ENCODE results near the gene SAMD14. TPM values are rescaled to one million over a fixed set of nuclear protein-coding genes. Genes with fewer than 3 reads are reported as not detected.

The SAMD14 gene
- total and polyA plus RNA-seq, 3 donors from 2014 or later, result 3.2 to 5.2 (median 3.3) TPM

- Histone ChIP-seq H3K27ac (no peak overlapping the region), H3K4me3 (no peak overlapping the region), H3K4me1 (no peaks in the 10 kb centered on the region), H3K36me3 (ENCODE audit: low read depth, missing control alignments) (no peaks in the 10 kb centered on the region), H3K9me3 (no peaks in the 10 kb centered on the region), H3K27me3 (no peaks in the 10 kb centered on the region)
- no peak for TF ChIP-seq CTCF (IDR thresholded peaks at IDR 0.05)
- no peak for TF ChIP-seq POLR2A (IDR thresholded peaks at IDR 0.05)
- no peak for DNase-seq
- intact Hi-C loops (cut with DNase I; ENCODE audit: low total_unique reads), result no loop called here
- 74 to 90% methylated on average over 8 to 12 of the region's 12 CpGs for WGBS, 2 donors
Measured at GRCh38 chr17:50079334-50080095, 50.4 kb downstream of the SAMD14 start.

GRCh38 chr17:50078430-50078829 lies 51.5 kb downstream of the SAMD14 start:
- 93 to 94% methylated on average over 4 of the region's 4 CpGs for WGBS, 2 donors
- intact Hi-C loops (cut with DNase I; ENCODE audit: low total_unique reads), result no loop called here
- DNase-seq, result no peak
- no peaks in the 10 kb centered on the region for H3K4me1 ChIP-seq
- no peaks in the 10 kb centered on the region for H3K9me3 ChIP-seq
- H3K36me3 ChIP-seq (ENCODE audit: low read depth, missing control alignments), result no peaks in the 10 kb centered on the region
- H3K27me3 ChIP-seq, result no peaks in the 10 kb centered on the region
- no peak overlapping the region for H3K27ac ChIP-seq
- H3K4me3 ChIP-seq, result no peak overlapping the region
- no peak for TF ChIP-seq CTCF (IDR thresholded peaks at IDR 0.05)
- TF ChIP-seq POLR2A (IDR thresholded peaks at IDR 0.05), result no peak

- no peaks in the 10 kb centered on the region for H3K4me1 ChIP-seq
- TF ChIP-seq POLR2A (IDR thresholded peaks at IDR 0.05) (no peak), CTCF (IDR thresholded peaks at IDR 0.05) (no peak)
- H3K27me3 ChIP-seq, result no peaks in the 10 kb centered on the region
- 60 to 77% methylated on average over 11 to 39 of the region's 39 CpGs for WGBS, 2 donors
- no peak for DNase-seq
- no peak overlapping the region for H3K4me3 ChIP-seq
- H3K27ac ChIP-seq, result no peak overlapping the region
- no peaks in the 10 kb centered on the region for H3K36me3 ChIP-seq (ENCODE audit: low read depth, missing control alignments)
- no peaks in the 10 kb centered on the region for H3K9me3 ChIP-seq
- intact Hi-C loops (cut with DNase I; ENCODE audit: low total_unique reads), result no loop called here
Measured at GRCh38 chr17:50076591-50077235, 53.2 kb downstream of the SAMD14 start.

GRCh38 chr17:50076221-50076590 lies 53.8 kb downstream of the SAMD14 start:
- WGBS, 2 donors, result 50 to 77% methylated on average over 3 to 16 of the region's 16 CpGs
- H3K4me1 ChIP-seq, result no peaks in the 10 kb centered on the region
- H3K36me3 ChIP-seq (ENCODE audit: low read depth, missing control alignments), result no peaks in the 10 kb centered on the region
- no peaks in the 10 kb centered on the region for H3K27me3 ChIP-seq
- no peak overlapping the region for H3K4me3 ChIP-seq
- DNase-seq, result no peak
- intact Hi-C loops (cut with DNase I; ENCODE audit: low total_unique reads), result no loop called here
- TF ChIP-seq CTCF (IDR thresholded peaks at IDR 0.05) (no peak), POLR2A (IDR thresholded peaks at IDR 0.05) (no peak)
- H3K9me3 ChIP-seq, result no peaks in the 10 kb centered on the region
- H3K27ac ChIP-seq, result no peak overlapping the region
